ENCODE results near the gene B4GALT4.

- no peak for TF ChIP-seq POLR2AphosphoS5 (IDR thresholded peaks at IDR 0.05; ENCODE audit: low read depth, low read length)
- TF ChIP-seq POLR2A (IDR thresholded peaks at IDR 0.05; ENCODE audit: low read depth, low read length) = no peak
- no peak for TF ChIP-seq TAF1 (IDR thresholded peaks at IDR 0.05; ENCODE audit: low read depth, low read length)
- no peak for TF ChIP-seq POU2F2 (IDR thresholded peaks at IDR 0.05; ENCODE audit: low read depth, low read length)
- no peak for TF ChIP-seq PAX5 (IDR thresholded peaks at IDR 0.05; ENCODE audit: insufficient read depth, low read length, severe bottlenecking)
Measured at GRCh38 chr3:119191800-119192199, 48.9 kb downstream of the B4GALT4 start.

Data from GM12891 (cell line).